Measurements from ENCODE around the gene SCTR.

Gene SCTR

DNA sequence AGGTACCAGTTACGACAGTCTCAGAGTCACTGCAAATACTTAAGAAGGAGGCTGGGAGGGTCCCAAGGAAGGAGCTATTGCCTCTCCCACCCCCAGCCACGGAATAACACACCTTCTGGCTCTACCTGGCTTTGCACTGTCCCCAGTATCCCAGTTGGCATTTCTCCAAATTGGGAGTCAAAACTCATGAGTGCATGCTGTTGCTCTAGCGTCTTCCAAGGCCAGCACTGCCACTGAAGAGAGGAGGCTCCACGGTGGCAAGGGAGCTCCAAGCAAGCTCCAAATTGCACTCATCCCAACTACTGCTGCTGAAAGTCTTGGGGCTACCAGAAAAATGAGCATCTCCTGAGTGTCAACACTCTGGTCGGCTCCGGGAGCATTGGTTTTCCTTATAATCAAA, 1.6 kb downstream of the SCTR start:
- TF ChIP-seq, protein P1, sequence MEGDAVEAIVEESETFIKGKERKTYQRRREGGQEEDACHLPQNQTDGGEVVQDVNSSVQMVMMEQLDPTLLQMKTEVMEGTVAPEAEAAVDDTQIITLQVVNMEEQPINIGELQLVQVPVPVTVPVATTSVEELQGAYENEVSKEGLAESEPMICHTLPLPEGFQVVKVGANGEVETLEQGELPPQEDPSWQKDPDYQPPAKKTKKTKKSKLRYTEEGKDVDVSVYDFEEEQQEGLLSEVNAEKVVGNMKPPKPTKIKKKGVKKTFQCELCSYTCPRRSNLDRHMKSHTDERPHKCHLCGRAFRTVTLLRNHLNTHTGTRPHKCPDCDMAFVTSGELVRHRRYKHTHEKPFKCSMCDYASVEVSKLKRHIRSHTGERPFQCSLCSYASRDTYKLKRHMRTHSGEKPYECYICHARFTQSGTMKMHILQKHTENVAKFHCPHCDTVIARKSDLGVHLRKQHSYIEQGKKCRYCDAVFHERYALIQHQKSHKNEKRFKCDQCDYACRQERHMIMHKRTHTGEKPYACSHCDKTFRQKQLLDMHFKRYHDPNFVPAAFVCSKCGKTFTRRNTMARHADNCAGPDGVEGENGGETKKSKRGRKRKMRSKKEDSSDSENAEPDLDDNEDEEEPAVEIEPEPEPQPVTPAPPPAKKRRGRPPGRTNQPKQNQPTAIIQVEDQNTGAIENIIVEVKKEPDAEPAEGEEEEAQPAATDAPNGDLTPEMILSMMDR (IDR thresholded peaks at IDR 0.05) = no peak

DNA sequence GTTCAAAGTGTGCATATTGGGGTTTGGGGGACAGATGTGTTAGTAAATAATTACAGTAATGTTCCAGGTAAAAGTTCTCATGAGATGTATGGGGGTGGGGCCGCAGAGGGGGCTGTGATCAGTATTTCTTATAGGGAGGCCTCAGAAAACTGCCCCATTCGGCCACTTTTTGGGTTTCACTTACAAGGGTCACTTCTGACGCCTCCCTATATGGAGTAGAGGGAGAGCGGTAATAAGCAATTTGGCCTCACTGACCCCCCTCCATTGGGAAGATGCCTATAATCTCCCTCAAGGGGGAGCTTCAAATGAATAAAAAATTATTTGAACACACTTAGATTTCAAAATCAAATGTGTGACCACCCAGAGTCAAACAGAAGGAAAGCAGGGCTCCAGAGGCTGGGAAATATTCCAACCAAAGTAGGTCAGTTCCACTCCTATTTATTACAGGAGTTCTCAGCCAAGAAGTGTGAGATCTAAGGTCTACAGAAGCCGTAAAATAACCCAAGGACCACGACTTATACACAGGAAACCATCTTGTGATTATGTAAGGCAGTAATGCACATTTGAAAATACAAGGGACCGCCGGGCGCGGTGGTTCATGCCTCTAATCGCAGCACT, 2.7 kb downstream of the SCTR start:
- TF ChIP-seq, protein P1 (IDR thresholded peaks at IDR 0.05) = no peak

DNA sequence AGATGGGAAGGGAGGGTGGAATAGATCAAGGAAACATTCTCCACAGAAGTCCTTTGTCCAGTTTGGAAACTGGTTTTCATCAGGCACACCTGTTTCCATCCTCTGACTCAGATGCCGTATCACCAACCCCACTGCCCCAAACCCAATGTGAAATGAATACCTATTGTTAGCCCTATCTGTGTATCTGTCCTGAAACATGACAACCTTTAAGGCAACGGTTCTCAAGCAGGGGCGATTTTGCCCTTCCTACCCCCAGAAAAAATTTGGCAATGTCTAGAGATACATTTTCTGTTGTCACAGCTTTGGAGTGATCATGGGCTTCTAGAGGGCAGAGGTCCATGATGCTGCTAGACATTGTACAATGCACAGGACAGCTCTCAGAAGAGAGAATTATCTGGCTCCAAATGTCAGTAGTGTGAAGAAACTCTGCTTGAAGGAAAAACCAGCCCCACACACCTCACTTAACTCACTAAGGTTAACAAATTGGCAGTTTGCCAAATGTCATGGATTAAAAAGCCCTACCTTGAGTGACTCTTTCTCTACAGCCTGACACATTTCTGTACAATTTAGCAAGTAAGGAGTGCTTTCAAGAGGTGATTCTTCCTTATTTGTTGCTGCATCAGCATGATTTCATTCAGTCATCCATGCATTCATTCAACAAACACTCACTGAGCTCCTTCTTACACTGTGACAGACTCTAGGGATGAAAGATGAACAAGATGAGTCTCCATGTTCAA, 3.4 kb downstream of the SCTR start:
- TF ChIP-seq, protein P1 (IDR thresholded peaks at IDR 0.05) = no peak

DNA sequence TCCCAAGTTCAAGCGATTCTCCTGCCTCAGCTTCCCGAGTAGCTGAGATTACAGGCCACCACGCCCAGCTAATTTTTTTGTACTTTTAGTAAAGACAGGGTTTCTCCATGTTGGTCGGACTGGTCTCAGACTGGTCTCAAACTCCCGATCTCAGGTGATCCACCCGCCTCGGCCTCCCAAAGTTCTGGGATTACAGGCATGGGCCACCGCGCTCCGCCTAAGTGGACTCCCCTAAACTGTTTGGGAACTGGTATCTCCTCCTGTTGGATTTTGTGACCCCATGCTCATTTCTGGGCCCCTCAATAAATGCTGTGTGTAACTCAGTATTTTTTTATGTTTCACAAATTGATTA, 5.2 kb downstream of the SCTR start:
- TF ChIP-seq, protein P1 (IDR thresholded peaks at IDR 0.05) = no peak

DNA sequence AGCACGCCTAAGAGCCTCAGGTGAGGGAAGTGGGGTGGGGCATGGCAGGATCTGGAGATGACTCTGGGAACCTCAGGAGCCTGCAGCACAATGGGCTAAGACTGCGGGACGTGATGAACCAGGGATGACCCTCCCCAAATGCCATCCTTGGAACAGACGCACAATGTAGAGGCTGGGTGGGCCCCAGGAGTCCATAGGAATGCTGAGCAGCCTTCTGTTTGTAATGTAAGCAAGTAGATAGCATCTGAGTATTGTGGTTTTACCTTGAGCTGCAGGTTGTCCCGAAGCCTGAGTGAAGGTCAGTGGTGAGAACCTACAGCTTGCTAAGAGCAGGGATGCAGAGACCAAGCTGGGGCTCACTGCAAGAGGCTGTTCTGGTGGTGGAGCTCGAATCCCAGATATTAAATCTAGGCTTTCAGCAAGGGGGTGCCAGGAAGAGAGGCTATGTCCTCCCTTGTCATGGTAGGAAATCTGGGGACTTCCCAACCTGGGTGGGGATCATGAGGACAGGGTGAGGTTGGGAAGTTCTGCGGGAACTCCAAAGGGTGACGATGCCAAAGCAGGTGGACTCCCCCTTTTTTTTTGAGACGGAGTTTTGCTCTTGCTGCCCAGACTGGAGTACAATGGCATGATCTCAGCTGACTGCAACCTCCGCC, 5.8 kb downstream of the SCTR start:
- TF ChIP-seq, protein P1 (IDR thresholded peaks at IDR 0.05) = no peak

DNA sequence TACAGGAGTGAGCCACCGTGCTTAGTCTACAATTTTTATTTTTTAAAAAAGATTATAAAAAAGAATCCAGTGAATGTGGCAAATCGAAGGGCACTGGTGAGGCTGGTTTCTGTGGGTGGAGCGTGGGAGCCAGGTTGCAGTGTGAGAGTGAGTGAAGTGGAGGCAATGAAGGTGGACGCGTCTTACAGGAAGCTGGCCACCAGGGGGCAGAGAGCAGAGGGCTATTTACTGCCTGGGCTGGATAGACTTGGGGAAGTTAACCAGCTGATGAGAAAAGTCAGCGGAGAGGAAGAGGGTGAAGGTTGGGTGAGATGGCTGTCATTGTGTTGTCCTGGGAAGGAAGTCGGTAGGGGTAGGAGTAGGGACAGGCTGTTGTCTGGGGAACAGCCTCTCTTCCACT, 6.8 kb downstream of the SCTR start:
- TF ChIP-seq, protein P1 (IDR thresholded peaks at IDR 0.05) = peak; percentile 65

DNA sequence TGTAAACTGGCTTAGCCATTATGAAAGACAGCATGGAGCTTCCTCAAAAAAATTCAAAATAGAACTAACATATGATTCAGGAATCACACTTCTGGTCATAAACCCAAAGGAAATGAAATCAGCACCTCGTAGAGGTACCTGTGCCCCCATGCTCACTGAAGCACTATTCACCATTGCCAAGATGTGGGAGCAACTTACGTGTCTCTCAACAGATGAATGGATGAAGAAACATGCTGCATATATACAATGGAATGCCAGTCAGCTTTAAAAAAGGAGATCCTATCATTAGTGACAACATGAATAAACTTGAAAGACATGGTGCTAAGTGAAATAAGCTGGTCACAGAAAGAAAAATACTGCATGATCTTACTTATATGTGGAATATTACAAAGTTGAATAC, 8.2 kb downstream of the SCTR start:
- TF ChIP-seq, protein P1 (IDR thresholded peaks at IDR 0.05) = no peak

Measured in LNCAP (cell line).